Stimulated activated CD8-positive, alpha-beta memory T cell treated with anti-CD3 and anti-CD28 coated beads, Interleukin-15, amount 100 ng/mL, for 4 hours (primary cell): ENCODE data around the gene CRISPLD2.
"Not testable (repeated sequence)": the region's sequence is repeated elsewhere in the genome, so short reads cannot be mapped to it uniquely, and the experiment has no call there.

ENCODE experiments used
- DNase-seq, 2 donors: peaks; one replicate each; pipeline ENCODE4 v3.0.0-alpha.2; 2020; ENCODE audit warnings: low read depth in 2 of 2

The CRISPLD2 gene

DNA sequence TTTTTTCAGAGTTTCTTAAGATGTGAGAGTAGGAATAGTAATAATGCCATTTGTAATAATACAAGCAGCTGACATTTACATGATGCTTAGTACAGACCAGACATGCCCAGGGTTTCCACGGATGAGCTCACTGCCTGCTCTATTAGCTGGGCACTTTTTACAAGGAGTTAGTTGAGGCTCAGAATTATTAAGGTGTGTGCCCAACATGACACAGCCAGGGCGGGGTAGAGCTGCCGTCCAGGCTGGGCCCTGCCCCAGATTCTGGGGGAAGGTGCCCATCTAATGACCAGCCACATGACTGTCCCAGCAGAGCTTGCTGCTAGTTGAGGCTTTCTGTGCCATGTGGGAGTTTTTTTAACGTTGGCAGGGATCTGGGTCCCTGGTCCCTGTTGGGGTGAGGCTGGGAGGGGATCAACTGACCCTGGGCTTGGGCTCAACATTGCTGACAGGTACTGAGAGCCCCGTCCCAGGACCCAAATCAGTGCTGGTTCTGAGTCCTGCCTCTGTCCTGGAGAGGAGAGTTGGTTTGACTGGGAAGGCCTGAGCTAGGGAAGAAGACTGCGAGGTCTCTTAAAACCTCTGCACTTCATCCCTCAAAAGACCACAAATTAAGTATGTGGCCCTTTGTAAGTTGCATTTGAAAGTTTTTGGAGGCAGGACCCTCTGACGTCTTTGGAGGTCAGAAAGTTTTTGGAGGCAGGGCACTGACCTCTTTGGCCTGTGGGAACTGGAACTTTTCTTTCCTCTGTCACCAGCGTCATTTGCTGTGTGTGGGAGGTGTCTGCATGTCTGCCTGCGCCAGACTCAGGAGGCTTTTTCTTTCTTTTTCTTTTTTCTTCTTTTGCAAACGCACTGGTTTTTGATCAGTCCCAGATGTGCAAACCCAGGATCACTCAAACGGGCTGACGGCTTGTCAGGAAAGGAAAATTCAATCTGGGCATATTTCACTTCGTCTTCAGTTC is 2.2 kb downstream of the CRISPLD2 start:
- no peak for DNase-seq

- DNase-seq = no peak
These were observed 3.2 kb downstream of the CRISPLD2 start for GRCh38 chr16:84822990-84823389.

DNA sequence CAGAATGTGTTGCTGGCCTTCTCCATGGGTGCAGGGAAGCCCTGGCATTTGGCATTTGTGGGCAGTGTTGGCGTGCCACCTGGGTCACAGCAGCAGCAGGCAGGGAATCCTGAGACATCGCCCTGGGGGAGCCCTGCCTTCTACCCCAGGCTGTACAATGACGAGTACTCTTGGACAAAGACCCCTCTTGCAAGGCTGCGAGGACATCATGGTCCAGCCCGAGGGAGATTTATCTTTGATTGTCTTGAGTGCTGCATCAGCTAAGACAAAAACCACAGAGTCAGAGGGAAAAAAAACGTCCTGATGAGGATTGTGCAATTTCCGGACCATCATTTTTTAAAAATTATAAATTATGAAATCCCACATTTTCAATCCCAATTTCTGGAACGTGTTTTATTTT is 3.7 kb downstream of the CRISPLD2 start:
- DNase-seq = no peak

GRCh38 chr16:84823926-84824325 is 4.1 kb downstream of the CRISPLD2 start:
- DNase-seq = no peak

DNA sequence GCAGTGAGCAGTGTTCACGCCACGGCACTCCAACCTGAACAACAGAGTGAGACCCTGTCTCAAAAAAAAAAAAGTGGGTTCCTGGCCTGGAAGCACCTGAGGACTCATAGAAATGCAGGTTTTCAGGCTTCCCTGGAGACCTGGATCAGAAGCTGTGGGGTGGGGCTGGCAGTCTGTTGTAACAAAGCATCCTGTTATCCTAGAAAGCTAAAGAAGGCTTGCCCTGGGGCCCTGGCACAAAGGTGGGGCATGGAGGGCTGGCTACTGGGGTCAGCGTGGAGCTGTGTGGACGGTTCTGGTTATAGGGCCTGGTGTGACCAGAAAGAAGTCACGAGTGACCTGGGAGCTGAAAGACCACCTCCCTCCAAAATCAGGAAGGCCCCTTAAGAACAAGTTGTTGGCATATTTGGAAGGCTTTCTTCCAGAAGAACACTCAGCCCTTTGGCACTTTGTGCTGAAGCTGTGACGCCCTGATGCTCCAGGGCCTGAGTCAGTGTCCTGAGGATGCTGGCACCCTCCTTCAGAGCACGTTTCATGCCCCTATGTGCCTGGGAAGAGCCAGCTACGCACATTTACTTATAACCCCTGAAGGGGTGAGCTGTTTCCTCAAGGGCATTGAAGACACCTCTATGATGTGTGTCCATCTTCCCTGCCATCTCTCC is 6.2 kb downstream of the CRISPLD2 start:
- DNase-seq = no peak

DNA sequence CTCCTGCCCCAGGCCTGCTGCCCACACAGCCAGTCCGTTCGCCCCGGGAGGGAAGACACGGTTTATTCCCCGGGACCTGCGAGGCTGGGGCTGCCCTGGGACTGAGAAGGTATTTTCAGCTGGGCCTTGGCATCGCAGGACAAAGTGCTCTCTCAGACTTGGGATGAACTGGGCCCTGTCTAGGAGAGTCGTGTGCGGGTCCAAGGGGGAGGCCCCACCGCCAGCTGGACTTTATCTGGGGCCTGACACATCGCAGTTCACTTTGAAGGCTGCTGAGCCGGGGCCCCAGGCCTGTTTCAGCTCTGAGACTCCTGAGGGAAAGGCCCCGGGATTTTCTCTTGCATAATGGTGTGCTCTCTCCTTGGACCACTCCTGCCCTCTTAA is 6.8 kb downstream of the CRISPLD2 start:
- DNase-seq = no peak

DNA sequence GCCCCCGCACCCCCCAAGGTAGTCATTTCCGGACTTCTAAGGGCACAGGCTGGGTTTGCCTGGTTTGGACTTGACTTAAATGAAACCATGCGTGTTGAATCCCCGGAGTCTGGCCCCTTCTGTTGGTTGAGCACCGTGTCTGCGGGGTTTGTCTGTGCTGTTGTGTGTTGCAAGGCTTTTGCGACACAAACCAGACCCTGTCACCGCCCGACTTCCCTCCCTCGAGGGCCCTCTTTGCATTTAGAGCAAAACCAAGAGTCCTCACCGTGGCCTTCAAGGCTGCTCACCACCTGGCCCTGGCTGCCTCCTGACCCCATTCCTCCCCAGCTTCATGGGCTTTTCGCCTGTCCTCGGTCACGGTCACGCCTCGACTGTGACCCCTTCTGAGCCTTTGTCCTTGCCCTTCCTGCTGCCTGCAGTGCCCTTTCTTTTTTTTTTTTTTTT is 7.4 kb downstream of the CRISPLD2 start:
- no peak for DNase-seq

GRCh38 chr16:84827897-84828296 is 8.1 kb downstream of the CRISPLD2 start:
- no peak for DNase-seq

DNA sequence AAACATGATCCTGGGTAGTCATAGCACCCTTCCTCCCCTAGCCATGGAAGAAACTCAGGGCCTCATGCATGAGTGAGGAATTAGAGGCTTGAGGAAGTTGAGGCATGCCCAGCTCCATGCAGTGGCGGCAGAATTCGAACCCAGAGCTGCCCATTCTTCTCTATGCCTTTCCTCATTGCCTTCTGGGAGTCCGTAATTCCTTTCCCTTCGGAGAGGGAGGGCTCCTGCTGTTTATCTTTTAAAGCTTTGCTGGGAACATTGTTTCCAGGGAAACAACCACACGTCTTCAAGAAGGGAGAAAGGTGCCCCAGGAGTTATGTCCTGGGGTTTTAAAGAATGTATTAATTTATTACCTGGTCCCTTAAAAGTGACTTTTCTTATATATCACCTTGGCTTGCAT is 8.5 kb downstream of the CRISPLD2 start:
- DNase-seq = no peak

DNA sequence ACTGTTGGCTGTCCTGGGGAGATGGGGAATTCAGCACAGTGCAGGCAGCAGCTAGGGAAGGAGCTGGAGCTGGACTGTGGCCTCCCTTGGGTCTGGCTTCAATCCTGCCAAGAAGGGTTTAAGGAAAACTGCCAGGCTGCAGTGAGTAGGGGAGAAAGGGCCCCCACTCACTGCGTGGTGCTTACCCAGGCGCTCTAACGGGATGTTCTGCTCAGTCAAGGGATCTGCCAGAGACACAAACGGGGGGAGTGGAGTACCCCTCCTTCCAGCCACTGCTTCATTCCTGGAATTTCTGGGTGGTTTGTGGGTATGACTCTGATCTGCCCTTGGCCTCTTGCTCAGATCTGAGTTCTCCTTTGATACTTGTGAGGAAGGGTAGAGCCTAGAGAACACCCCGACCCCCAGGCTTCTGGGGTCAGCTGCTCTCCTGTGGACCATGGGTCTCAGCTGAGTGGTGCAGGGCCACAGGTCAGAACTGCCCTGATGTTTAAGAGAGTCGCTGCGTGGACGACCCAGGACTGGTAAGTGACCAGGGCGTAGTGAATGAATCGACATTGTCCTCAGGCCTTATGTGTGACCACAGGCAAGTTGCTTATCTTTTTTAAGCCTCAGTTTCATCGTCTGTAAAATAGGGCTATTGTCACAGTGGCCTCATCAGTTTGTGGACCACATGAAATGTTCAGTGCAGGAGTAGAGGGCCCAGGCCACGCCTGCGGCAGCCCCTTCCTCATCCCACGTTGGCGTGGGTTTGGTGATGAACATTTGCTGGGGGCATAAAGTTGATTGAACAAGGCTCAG is 9.6 kb downstream of the CRISPLD2 start:
- DNase-seq = no peak

- DNase-seq = no peak
These were observed 11.1 kb downstream of the CRISPLD2 start for GRCh38 chr16:84830765-84831384.

GRCh38 chr16:84831728-84832127 is 11.9 kb downstream of the CRISPLD2 start:
- DNase-seq = not testable (repeated sequence)

DNA sequence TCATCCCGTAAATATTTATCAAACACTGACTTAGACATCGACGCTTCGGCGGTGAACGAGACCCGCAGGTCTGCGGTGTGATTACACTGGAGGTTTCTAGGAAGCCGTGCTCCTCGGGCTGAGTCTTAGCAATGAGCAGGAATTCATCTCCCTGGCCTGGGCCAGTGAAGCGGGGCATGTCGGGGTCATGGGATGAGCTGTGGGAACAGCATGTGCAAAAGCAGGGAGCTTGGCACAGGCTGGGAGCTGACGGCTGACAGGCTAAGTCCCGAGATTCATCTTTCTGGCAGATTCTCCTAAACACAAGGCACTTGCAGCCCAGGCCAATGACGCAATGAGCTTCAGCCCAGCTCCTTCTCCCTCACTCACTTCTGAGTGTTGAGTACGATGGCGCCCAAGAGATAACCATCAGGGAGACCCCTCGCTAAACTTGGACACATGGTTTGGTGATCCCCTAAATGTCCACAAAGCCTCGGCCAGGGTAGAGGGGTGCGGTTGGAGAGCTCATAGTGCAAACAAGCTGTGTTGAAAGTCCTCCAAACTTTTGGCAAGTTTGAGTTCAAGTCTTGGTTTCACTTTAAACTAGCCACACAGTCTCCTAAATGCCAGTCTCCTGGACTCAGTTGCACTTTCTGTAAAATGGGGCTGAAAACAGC is 12.8 kb downstream of the CRISPLD2 start:
- no peak for DNase-seq

- DNase-seq = no peak
These were observed 13.3 kb downstream of the CRISPLD2 start for GRCh38 chr16:84833144-84833500.

- DNase-seq = no peak
These were observed 14.0 kb downstream of the CRISPLD2 start for GRCh38 chr16:84833542-84834402.

DNA sequence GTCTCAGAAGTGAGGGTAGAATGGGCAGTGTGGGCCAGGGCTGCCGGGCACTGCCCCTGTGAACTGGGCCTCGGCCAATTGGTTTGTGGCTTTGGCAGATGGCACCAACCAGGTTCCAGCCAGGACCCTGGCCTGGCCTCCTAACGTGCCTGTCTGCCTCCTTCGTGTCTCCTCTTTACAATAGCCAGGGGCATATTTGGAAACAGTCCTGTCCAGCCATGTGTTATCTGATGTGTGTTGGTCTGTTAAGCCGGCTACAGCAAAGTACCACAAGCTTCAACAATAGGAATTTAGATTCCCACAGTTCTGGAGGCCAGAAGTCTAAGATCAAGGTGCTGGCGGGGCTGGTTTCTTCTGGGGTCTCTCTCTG is 14.6 kb downstream of the CRISPLD2 start:
- DNase-seq = no peak

DNA sequence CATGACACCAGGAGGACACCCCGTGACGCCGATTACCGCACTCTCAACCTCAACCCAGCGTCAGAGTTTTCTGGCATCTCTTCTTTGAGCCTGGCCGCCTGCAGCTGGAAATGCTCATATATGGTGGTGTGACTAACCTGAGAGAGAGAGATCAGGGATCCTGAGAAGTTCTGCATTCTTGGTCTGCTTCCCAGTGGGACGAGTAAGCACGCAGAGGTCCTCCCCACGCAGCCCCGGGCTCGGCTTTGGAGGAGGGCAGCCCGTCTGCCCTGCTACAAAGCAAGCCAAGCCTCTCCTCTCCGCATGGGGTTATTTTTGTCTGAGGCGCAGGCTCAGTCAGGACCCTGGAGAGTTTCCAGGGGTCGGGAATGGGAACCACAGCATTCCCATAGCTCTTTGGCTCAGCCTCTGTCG is 16.5 kb downstream of the CRISPLD2 start:
- DNase-seq = no peak

- no peak for DNase-seq
These were observed 17.2 kb downstream of the CRISPLD2 start for GRCh38 chr16:84836967-84837366.

DNA sequence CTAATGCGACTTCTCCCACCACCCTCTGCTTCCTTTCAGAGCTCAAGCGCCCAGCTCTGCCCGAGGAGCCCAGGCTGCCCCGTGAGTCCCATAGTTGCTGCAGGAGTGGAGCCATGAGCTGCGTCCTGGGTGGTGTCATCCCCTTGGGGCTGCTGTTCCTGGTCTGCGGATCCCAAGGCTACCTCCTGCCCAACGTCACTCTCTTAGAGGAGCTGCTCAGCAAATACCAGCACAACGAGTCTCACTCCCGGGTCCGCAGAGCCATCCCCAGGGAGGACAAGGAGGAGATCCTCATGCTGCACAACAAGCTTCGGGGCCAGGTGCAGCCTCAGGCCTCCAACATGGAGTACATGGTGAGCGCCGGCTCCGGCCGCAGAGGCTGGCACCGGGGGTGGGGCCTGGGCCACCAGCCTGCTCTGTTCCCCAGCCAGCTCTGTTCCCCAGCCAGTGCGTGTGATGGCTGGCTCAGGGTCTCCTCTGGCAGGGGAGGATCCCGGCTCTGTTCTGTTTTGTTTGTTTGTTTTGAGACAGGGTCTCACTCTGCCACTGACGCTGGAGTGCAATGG is 18.7 kb downstream of the CRISPLD2 start:
- DNase-seq = no peak

GRCh38 chr16:84839054-84839453 is 19.3 kb downstream of the CRISPLD2 start:
- DNase-seq = no peak
